Esophagus muscularis mucosa (tissue), 4 donors: Measurements from ENCODE around the gene UBAC2. TPM values are rescaled to one million over a fixed set of nuclear protein-coding genes. Genes with fewer than 3 reads are reported as not detected.
A peak's percentile ranks its signal among the peaks of the same experiment; 100 is the strongest.

ENCODE experiments used
- DNase-seq: peaks from one replicate; pipeline ENCODE4 v3.0.0-alpha.2; 2017; ENCODE audit errors: extremely low spot score
- H3K27ac ChIP-seq, 4 donors: fragments of 200-600 bp; sonication (generic); replicated peaks in 1 of 4; 1 replicate in 3 of 4; 2 replicates in 1 of 4; pipeline ENCODE4 v1.5.1; 2016 to 2019; ENCODE audit warnings: mild to moderate bottlenecking in 1 of 4
- H3K27me3 ChIP-seq, 4 donors: fragments of 200-600 bp; sonication (generic); one replicate each; pipeline versions ENCODE4 v1.5.1 to v1.6.0; 2016 to 2019
- H3K36me3 ChIP-seq, 4 donors: fragments of 200-600 bp; sonication (generic); one replicate each; pipeline ENCODE4 v1.5.1; 2016 to 2019
- H3K4me1 ChIP-seq, 4 donors: fragments of 200-600 bp; sonication (generic); one replicate each; pipeline ENCODE4 v1.5.1; 2016 to 2019
- H3K4me3 ChIP-seq, 4 donors: fragments of 200-600 bp; sonication (generic); 1 replicate in 2 of 4; 2 replicates in 2 of 4; pipeline ENCODE4 v1.5.1; 2016 to 2019; ENCODE audit warnings: mild to moderate bottlenecking in 4 of 4, moderate library complexity in 1 of 4
- H3K9me3 ChIP-seq, 4 donors: fragments of 200-600 bp; sonication (generic); 1 replicate in 3 of 4; 2 replicates in 1 of 4; pipeline ENCODE4 v1.5.1; 2016 to 2019
- EP300 ChIP-seq: sonication (generic); formaldehyde crosslinking; IDR thresholded peaks from one replicate; pipeline ENCODE4 v1.6.1; 2017; ENCODE audit warnings: antibody characterized with exemption
- POLR2A ChIP-seq: fragments of 450-650 bp; IDR thresholded peaks from one replicate; pipeline ENCODE4 v1.6.1; 2017; ENCODE audit warnings: antibody characterized with exemption, moderate library complexity, mild to moderate bottlenecking, low read depth
- POLR2AphosphoS5 ChIP-seq, 2 donors: sonication (generic); formaldehyde crosslinking; IDR thresholded peaks; one replicate each; pipeline ENCODE4 v1.6.1; 2017; ENCODE audit warnings: antibody characterized with exemption in 2 of 2
- WGBS: methylation state at CpG from one replicate; pipeline ENCODE4 v1.1.5; 2018; 5-methylcytosine and 5-hydroxymethylcytosine counted together
- intact Hi-C: fragments of 100-400 bp; cut with DNase I; formaldehyde crosslinking; loops from one replicate; pipeline ENCODE4 v1.15.1; 2023
- total RNA-seq, 4 donors: library from RNA; depleted of rRNA; stranded (reverse); fragments of >200 nt; gene quantifications; one replicate each; pipeline versions ENCODE4 v1.1.0 to v1.2.1, GENCODE V29; 2016
- TF ChIP-seq, protein P1 (sequence below), 3 experiments: fragments of 200-600 bp in 2 of 3; fragments of 450-650 bp in 1 of 3; sonication (generic) in 2 of 3; IDR thresholded peaks; one replicate each; pipeline ENCODE4 v1.5.1; 2017 to 2019; ENCODE audit warnings: antibody characterized with exemption in 3 of 3, mild to moderate bottlenecking in 2 of 3, moderate library complexity in 1 of 3

UBAC2 gene
- total RNA-seq, 4 donors from 2014 or later, result 42.6 to 62.1 (median 50.9) TPM

DNA sequence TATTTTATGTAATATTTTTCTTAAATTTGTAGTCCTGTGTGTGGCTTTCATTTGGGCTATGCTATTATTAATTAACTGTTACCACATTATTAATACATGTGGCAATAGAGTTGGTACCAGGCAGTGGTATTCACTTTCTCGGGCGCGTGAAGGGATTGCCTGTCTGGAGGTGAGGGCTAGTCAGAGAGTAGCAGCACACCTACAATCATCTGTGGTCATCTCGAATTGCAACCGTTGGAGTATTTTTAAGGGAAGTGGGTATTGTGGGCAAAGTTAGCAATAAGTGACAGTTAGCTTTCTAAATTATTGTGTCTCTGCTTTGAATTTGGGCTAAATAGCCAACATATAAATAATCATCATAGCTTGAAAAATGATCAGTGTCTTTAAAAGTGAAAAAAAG is 77.5 kb downstream of the UBAC2 start:
- Histone ChIP-seq H3K4me1 (peaks cover 12 to 22% (median 21%) of the 10 kb centered on the region in 4 donors), H3K4me3 (no peak overlapping the region), H3K36me3 (no peaks in the 10 kb centered on the region), H3K9me3 (no peaks in the 10 kb centered on the region), H3K27ac (no peak overlapping the region), H3K27me3 (no peaks in the 10 kb centered on the region)
- no peak for TF ChIP-seq POLR2AphosphoS5 (IDR thresholded peaks at IDR 0.05)
- no peak for TF ChIP-seq POLR2A
- intact Hi-C loops, result loop anchor here (10.0 kb wide), 1 partner anchor 227 kb away; the partner anchor contains the start of gene TM9SF2
- 78% methylated on average over 5 of the region's 5 CpGs for WGBS
- no peak for DNase-seq

DNA sequence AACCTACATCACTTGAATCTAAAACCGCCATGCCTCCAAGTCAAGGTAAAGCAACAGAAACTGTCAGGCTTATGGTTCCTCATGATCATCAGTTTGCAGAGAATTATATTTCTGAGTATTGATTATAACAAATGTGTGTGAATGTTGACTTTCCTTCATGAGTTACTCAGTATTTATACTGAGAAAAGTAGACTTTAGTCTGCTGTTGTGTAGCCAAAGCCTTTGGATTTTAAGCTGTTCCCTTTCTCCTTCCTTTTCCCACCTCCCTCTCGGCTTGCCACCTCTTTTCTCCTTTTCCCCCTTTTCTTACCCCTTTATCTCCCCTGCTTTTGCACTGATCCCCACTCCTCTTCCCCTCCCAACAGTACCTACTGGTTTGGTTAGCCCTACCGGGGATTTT is 78.2 kb downstream of the UBAC2 start:
- Histone ChIP-seq H3K27ac (no peak overlapping the region), H3K9me3 (no peaks in the 10 kb centered on the region), H3K4me1 (peaks cover 10 to 26% (median 25%) of the 10 kb centered on the region in 4 donors), H3K4me3 (no peak overlapping the region), H3K27me3 (no peaks in the 10 kb centered on the region), H3K36me3 (no peaks in the 10 kb centered on the region)
- intact Hi-C loops, result loop anchor here (10.0 kb wide), 1 partner anchor 226 kb away; the partner anchor contains the start of gene TM9SF2
- TF ChIP-seq EP300, result no peak
- 93% methylated on average over 3 of the region's 3 CpGs for WGBS
- DNase-seq, result no peak

DNA sequence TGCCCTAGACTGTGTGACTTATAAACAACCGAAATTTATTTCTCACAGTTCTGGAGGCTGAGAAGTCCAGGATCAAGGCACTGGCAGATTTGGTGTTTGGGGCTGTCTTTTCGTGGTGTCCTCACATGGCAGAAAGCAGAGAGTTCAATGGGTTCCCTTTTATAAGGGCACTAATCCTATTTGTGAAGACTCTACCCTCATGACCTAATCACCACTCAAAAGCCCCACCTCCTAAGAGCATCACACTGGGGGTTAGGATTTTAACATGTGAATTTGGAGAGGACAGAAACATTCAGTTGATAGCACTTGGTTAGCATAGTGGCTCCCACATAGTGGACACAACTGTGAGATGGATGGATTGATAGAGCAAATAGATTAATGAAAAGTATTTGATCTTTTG is 79.0 kb downstream of the UBAC2 start:
- H3K4me1 ChIP-seq, result peaks cover 10 to 32% (median 29%) of the 10 kb centered on the region in 4 donors
- no peaks in the 10 kb centered on the region for H3K9me3 ChIP-seq
- no peak for DNase-seq
- 100% methylated on average over 2 of the region's 2 CpGs for WGBS
- intact Hi-C loops, result loop anchor here (5.0 to 10.0 kb wide), 2 partner anchors 43 to 225 kb away; partner anchors contain the start of gene TM9SF2
- H3K4me3 ChIP-seq, result no peak overlapping the region
- H3K27me3 ChIP-seq, result no peaks in the 10 kb centered on the region
- TF ChIP-seq, protein P1, sequence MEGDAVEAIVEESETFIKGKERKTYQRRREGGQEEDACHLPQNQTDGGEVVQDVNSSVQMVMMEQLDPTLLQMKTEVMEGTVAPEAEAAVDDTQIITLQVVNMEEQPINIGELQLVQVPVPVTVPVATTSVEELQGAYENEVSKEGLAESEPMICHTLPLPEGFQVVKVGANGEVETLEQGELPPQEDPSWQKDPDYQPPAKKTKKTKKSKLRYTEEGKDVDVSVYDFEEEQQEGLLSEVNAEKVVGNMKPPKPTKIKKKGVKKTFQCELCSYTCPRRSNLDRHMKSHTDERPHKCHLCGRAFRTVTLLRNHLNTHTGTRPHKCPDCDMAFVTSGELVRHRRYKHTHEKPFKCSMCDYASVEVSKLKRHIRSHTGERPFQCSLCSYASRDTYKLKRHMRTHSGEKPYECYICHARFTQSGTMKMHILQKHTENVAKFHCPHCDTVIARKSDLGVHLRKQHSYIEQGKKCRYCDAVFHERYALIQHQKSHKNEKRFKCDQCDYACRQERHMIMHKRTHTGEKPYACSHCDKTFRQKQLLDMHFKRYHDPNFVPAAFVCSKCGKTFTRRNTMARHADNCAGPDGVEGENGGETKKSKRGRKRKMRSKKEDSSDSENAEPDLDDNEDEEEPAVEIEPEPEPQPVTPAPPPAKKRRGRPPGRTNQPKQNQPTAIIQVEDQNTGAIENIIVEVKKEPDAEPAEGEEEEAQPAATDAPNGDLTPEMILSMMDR (IDR thresholded peaks at IDR 0.05), result no peak
- no peaks in the 10 kb centered on the region for H3K36me3 ChIP-seq
- no peak overlapping the region for H3K27ac ChIP-seq

- no peak for DNase-seq
- intact Hi-C loops, result loop anchor here (5.0 kb wide), 1 partner anchor 42 kb away; no protein-coding TSS in a partner anchor
- Histone ChIP-seq H3K27ac (peak overlapping the region in 1 of 4 donors; percentile 66), H3K9me3 (no peaks in the 10 kb centered on the region), H3K36me3 (no peaks in the 10 kb centered on the region), H3K4me3 (no peak overlapping the region), H3K27me3 (no peaks in the 10 kb centered on the region), H3K4me1 (peaks cover 10 to 36% (median 30%) of the 10 kb centered on the region in 4 donors)
- TF ChIP-seq POLR2AphosphoS5 (IDR thresholded peaks at IDR 0.05), result peak; percentile 10 to 54
- TF ChIP-seq, protein P1 (IDR thresholded peaks at IDR 0.05), result no peak
- WGBS, result 75% methylated on average over 3 of the region's 3 CpGs
Measured at GRCh38 chr13:99280166-99280565, 79.5 kb downstream of the UBAC2 start.

DNA sequence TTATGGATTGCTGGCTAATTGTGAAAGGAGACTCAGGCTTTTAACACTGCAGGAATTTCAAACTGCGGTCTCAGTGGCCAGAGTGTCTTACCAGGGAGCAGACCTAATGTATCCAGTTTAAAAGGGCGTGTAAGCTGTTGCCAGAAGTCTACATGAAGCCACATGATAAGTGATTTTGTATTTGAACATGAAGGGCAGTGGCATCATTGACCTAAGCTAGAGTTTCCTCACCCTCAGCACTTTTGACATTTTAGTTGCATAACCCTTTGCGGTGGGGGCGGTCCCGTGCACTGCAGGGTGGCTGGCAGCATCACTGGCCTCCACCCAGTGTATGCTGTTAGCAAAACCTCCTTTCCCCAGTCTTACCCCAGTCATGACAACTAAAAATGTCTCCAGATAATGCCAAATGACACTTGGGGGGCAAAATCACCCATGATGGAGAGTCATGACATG is 81.2 kb downstream of the UBAC2 start:
- H3K9me3 ChIP-seq, result no peaks in the 10 kb centered on the region
- no peaks in the 10 kb centered on the region for H3K36me3 ChIP-seq
- DNase-seq, result no peak
- peak overlapping the region; percentile 44 to 66 (median 60) for H3K27ac ChIP-seq
- TF ChIP-seq POLR2AphosphoS5 (IDR thresholded peaks at IDR 0.05) (peak; percentile 46 to 67), POLR2A (no peak)
- WGBS, result 63% methylated on average over 5 of the region's 5 CpGs
- H3K4me3 ChIP-seq, result no peak overlapping the region
- intact Hi-C loops, result loop anchor here (5.0 kb wide), 1 partner anchor 40 kb away; no protein-coding TSS in a partner anchor
- no peaks in the 10 kb centered on the region for H3K27me3 ChIP-seq
- H3K4me1 ChIP-seq, result peaks cover 23 to 47% (median 42%) of the 10 kb centered on the region in 4 donors

DNA sequence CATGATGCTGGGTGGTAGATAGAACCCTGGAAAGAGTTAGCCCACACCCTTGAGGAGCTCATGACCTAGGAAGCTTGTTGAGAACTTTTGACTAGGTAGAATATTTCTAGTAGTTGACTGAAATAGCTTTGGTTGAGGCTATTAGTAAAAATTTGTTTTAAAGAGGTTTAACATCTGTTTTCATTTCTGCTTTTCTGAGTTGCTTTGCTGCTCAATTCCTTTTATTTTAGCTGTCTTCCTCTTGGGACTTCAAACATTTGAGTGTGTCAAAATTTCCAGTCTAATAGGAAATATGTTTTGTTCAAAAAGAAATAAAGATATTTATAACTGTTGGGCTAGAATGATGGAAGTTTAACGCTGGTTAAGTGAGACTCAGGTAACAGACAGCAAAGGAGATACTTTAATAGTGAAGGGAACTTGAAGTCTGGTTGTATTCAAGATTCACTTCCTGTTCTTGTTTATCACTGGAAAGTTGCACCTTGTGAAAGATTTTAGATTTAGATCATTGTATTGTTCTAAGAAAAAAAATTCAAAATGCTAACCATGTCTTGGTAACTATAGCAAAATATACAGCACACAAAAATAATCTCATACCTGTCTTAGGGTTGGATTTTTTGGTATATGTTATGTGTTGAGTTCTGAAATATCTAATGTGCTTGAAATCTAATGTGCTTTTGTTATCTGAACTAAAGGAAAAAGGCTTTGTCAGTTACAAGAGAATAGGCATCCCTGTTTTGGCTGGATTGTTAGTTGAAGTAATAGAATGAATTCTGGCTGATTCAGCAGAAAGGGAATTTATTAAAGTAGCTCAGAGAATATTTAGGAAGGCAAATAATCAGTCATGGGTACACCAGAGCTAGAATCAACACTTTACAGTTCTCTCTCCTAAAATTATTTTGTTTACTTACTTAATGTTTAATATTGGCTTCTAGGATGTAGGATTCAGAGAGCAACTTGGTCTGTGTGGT is 81.9 kb downstream of the UBAC2 start:
- intact Hi-C loops, result loop anchor here (5.0 kb wide), 1 partner anchor 40 kb away; no protein-coding TSS in a partner anchor
- no peak overlapping the region for H3K4me3 ChIP-seq
- H3K27ac ChIP-seq, result peak overlapping the region; percentile 44 to 66 (median 60)
- WGBS, result 54% methylated on average over 1 of the region's 1 CpG
- peaks cover 23 to 55% (median 46%) of the 10 kb centered on the region in 4 donors for H3K4me1 ChIP-seq
- no peaks in the 10 kb centered on the region for H3K36me3 ChIP-seq
- no peaks in the 10 kb centered on the region for H3K27me3 ChIP-seq
- TF ChIP-seq POLR2AphosphoS5 (IDR thresholded peaks at IDR 0.05) (no peak), EP300 (no peak), POLR2A (no peak)
- TF ChIP-seq, protein P1 (IDR thresholded peaks at IDR 0.05), result no peak
- H3K9me3 ChIP-seq, result no peaks in the 10 kb centered on the region
- DNase-seq, result no peak
